HCT116 (cell line): ENCODE results near the gene CCDC38. TPM values are rescaled to one million over a fixed set of nuclear protein-coding genes. Genes with fewer than 3 reads are reported as not detected.
A peak's percentile ranks its signal among the peaks of the same experiment; 100 is the strongest.

Source experiments
- ATAC-seq: fragments of 200-7000 bp; cut with Tn5 transposase; 2 replicates; pipeline ENCODE4 v1.9.1; 2020; ENCODE audit warnings: mild to moderate bottlenecking, moderate library complexity
- BruUV-seq: library from RNA; stranded (reverse); fragments of 400-500 nt; replicated peaks from 2 replicates; lab custom pipeline; 2021; lab: Mats Ljungman, UMichigan
- CTCF ChIA-PET: fragments of 300-600 bp; sonication (Branson Sonifier 250); formaldehyde crosslinking; loops from one replicate; lab custom pipeline; 2021; ENCODE audit warnings: antibody characterized with exemption; lab: Charles Lee
- POLR2A ChIA-PET: fragments of 300-600, 350-600 bp; sonication (Branson Sonifier 250); formaldehyde crosslinking; loops from one replicate; lab custom pipeline; 2021; ENCODE audit warnings: antibody characterized with exemption; lab: Charles Lee
- RAD21 ChIA-PET, 2 experiments: fragments of 300-600 bp; sonication (Branson Sonifier 250); formaldehyde crosslinking; loops; one replicate each; lab custom pipeline; 2023; ENCODE audit warnings: low total read pairs in 2 of 2; ENCODE audit not compliant: uncharacterized antibody in 2 of 2, unreplicated experiment in 2 of 2, low non-redundant PET in 1 of 2; lab: Charles Lee
- DNase-seq: peaks from one replicate; pipeline ENCODE4 v3.0.0-alpha.2; 2010; ENCODE audit warnings: low read depth, low spot score
- H2AFZ ChIP-seq: fragments of 200-600 bp; shearing (Covaris generic), sonication (generic); 2 replicates; pipeline ENCODE4 v1.6.1; 2017; ENCODE audit warnings: low read depth, mixed run types, mixed read lengths, antibody characterized with exemption, low read length; ENCODE audit not compliant: poor library complexity, severe bottlenecking
- H3K27ac ChIP-seq: 2 replicates; pipeline ENCODE4 v1.5.1; 2012; ENCODE audit warnings: low read depth, low read length
- H3K27me3 ChIP-seq: fragments of 200-600 bp; sonication (generic); 2 replicates; pipeline ENCODE4 v1.6.1; 2016; ENCODE audit warnings: mixed run types, low read length, mixed read lengths; ENCODE audit not compliant: insufficient read depth
- H3K36me3 ChIP-seq, 2 experiments: fragments of 200-500 bp in 1 of 2; fragments of 200-600 bp in 1 of 2; sonication (Bioruptor generic) in 1 of 2; sonication (generic) in 1 of 2; 2 replicates each; pipeline versions ENCODE4 v1.5.1 to v1.6.1; 2014 to 2016; ENCODE audit warnings: low read length in 2 of 2, inconsistent platforms in 1 of 2, mixed read lengths in 1 of 2, mixed run types in 1 of 2; ENCODE audit not compliant: insufficient read depth in 2 of 2, control insufficient read depth in 1 of 2
- H3K4me1 ChIP-seq, 2 experiments: fragments of 200-600 bp in 1 of 2; sonication (generic) in 1 of 2; 2 replicates each; pipeline versions ENCODE4 v1.5.1 to v1.6.1; 2012 to 2017; ENCODE audit warnings: low read length in 2 of 2, inconsistent platforms in 1 of 2, mild to moderate bottlenecking in 1 of 2, mixed read lengths in 1 of 2, mixed run types in 1 of 2, moderate library complexity in 1 of 2; ENCODE audit not compliant: insufficient read depth in 2 of 2, control insufficient read depth in 1 of 2
- H3K4me2 ChIP-seq: fragments of 200-600 bp; sonication (generic); 2 replicates; pipeline ENCODE4 v1.6.1; 2017; ENCODE audit warnings: mixed run types, low read length, mixed read lengths
- H3K4me3 ChIP-seq, 2 experiments: fragments of 200-600 bp in 1 of 2; sonication (generic) in 1 of 2; replicated peaks in 1 of 2; 2 replicates each; pipeline ENCODE4 v1.5.1; 2011 to 2016; ENCODE audit warnings: low read length in 2 of 2, control low read depth in 1 of 2, low read depth in 1 of 2, mild to moderate bottlenecking in 1 of 2, mixed read lengths in 1 of 2, mixed run types in 1 of 2
- H3K79me2 ChIP-seq: fragments of 200-600 bp; sonication (generic); 2 replicates; pipeline ENCODE4 v1.6.1; 2017; ENCODE audit warnings: mild to moderate bottlenecking, mixed run types, low read length, moderate library complexity, mixed read lengths; ENCODE audit not compliant: insufficient read depth
- H3K9ac ChIP-seq: fragments of 200-600 bp; sonication (generic); 2 replicates; pipeline ENCODE4 v1.6.1; 2016; ENCODE audit warnings: low read length, mixed read lengths
- H3K9me2 ChIP-seq: fragments of 200-600 bp; sonication (generic), shearing (Covaris generic); 2 replicates; pipeline ENCODE4 v1.6.1; 2017; ENCODE audit warnings: mixed run types, mild to moderate bottlenecking, moderate library complexity; ENCODE audit not compliant: insufficient read depth
- H3K9me3 ChIP-seq, 2 experiments: fragments of 200-500 bp in 1 of 2; fragments of 200-600 bp in 1 of 2; sonication (Bioruptor generic) in 1 of 2; sonication (generic) in 1 of 2; 2 replicates each; pipeline ENCODE4 v1.6.1; 2014 to 2017; ENCODE audit warnings: low read length in 2 of 2, mixed read lengths in 2 of 2, inconsistent platforms in 1 of 2, low read depth in 1 of 2, mild to moderate bottlenecking in 1 of 2, mixed run types in 1 of 2, moderate library complexity in 1 of 2; ENCODE audit not compliant: control insufficient read depth in 1 of 2, insufficient read depth in 1 of 2
- H4K20me1 ChIP-seq: fragments of 200-600 bp; sonication (generic), shearing (Covaris generic); 2 replicates; pipeline ENCODE4 v1.6.1; 2017; ENCODE audit warnings: mixed run types, mild to moderate bottlenecking, moderate library complexity; ENCODE audit not compliant: insufficient read depth
- CEBPB ChIP-seq: IDR thresholded peaks from 2 replicates; pipeline ENCODE4 v1.6.1; 2012; ENCODE audit warnings: low read depth
- ELF1 ChIP-seq: IDR thresholded peaks from 2 replicates; pipeline ENCODE4 v1.6.1; 2012; ENCODE audit warnings: low read depth, borderline replicate concordance
- EZH2 ChIP-seq: fragments of 200-600 bp; sonication (generic); IDR thresholded peaks from 2 replicates; pipeline ENCODE4 v1.6.1; 2017; ENCODE audit warnings: antibody characterized with exemption, mixed run types
- EZH2phosphoT487 ChIP-seq: fragments of 200-600 bp; IDR thresholded peaks from 2 replicates; pipeline ENCODE4 v1.6.1; 2018; ENCODE audit warnings: antibody characterized with exemption, borderline replicate concordance
- JUND ChIP-seq: IDR thresholded peaks from 2 replicates; pipeline ENCODE4 v1.6.1; 2012
- POLR2A ChIP-seq: IDR thresholded peaks from 2 replicates; pipeline ENCODE4 v1.7.0; 2011; ENCODE audit warnings: borderline replicate concordance; ENCODE audit not compliant: insufficient read depth, insufficient read length; ENCODE audit errors: extremely low read depth
- POLR2AphosphoS5 ChIP-seq: IDR thresholded peaks from 2 replicates; pipeline ENCODE4 v1.6.1; 2011; ENCODE audit warnings: mild to moderate bottlenecking, low read depth, low read length, moderate library complexity
- SIN3A ChIP-seq: IDR thresholded peaks from 2 replicates; pipeline ENCODE4 v1.6.1; 2012; ENCODE audit warnings: low read depth
- SP1 ChIP-seq: IDR thresholded peaks from 2 replicates; pipeline ENCODE4 v1.6.1; 2012; ENCODE audit warnings: low read depth
- SRF ChIP-seq: IDR thresholded peaks from 2 replicates; pipeline ENCODE4 v1.6.1; 2012; ENCODE audit warnings: low read depth
- TCF7L2 ChIP-seq: IDR thresholded peaks from 2 replicates; pipeline ENCODE4 v1.7.0; 2011; ENCODE audit warnings: borderline replicate concordance, inconsistent platforms; ENCODE audit not compliant: insufficient read depth, insufficient read length; ENCODE audit errors: extremely low read depth
- YY1 ChIP-seq: IDR thresholded peaks from 2 replicates; pipeline ENCODE4 v1.6.1; 2011; ENCODE audit warnings: low read length, low read depth, moderate library complexity, mild to moderate bottlenecking; ENCODE audit not compliant: insufficient replicate concordance; ENCODE audit errors: extremely low read depth
- ZFX ChIP-seq: fragments of 450-650 bp; IDR thresholded peaks from 2 replicates; pipeline ENCODE4 v1.6.1; 2017
- ZNF274 ChIP-seq: fragments of 200-500 bp; sonication (Bioruptor generic); IDR thresholded peaks from 2 replicates; pipeline ENCODE4 v1.6.1; 2014; ENCODE audit warnings: mild to moderate bottlenecking, low read depth, low read length, inconsistent platforms
- intact Hi-C: fragments of 100-400 bp; cut with micrococcal nuclease; formaldehyde crosslinking; loops from 2 replicates; pipeline ENCODE4 v1.10.0; 2022
- total RNA-seq: library from RNA; stranded (reverse); gene quantifications from one replicate; pipeline ENCODE4 v1.2.1, GENCODE V29; 2021; ENCODE audit not compliant: unreplicated experiment
- TF ChIP-seq, protein P1 (sequence below): IDR thresholded peaks from 2 replicates; pipeline ENCODE4 v1.6.1; 2012
- TF ChIP-seq, protein P2 (sequence below): IDR thresholded peaks from 2 replicates; pipeline ENCODE4 v1.6.1; 2012
- TF ChIP-seq, protein P3 (sequence below): IDR thresholded peaks from 2 replicates; pipeline ENCODE4 v1.6.1; 2011; ENCODE audit warnings: mild to moderate bottlenecking, low read length, moderate library complexity; ENCODE audit not compliant: insufficient replicate concordance; ENCODE audit errors: extremely low read depth
- TF ChIP-seq, protein P4 (sequence below): IDR thresholded peaks from 2 replicates; pipeline ENCODE4 v1.6.1; 2012; ENCODE audit warnings: low read depth
- TF ChIP-seq, protein P5 (sequence below), 3 experiments: fragments of 200-600 bp in 1 of 3; sonication (generic) in 1 of 3; IDR thresholded peaks in 2 of 3; conservative IDR thresholded peaks in 1 of 3; 2 replicates each; pipeline ENCODE4 v1.5.1; 2012 to 2017; ENCODE audit warnings: low read depth in 2 of 3, low read length in 2 of 3, antibody characterized with exemption in 1 of 3, borderline replicate concordance in 1 of 3, control low read depth in 1 of 3, mild to moderate bottlenecking in 1 of 3, mixed read lengths in 1 of 3, mixed run types in 1 of 3, moderate library complexity in 1 of 3; ENCODE audit not compliant: insufficient read depth in 1 of 3

CCDC38 gene
- total RNA-seq, 1 experiment from 2014 or later, result 0.27 TPM

DNA sequence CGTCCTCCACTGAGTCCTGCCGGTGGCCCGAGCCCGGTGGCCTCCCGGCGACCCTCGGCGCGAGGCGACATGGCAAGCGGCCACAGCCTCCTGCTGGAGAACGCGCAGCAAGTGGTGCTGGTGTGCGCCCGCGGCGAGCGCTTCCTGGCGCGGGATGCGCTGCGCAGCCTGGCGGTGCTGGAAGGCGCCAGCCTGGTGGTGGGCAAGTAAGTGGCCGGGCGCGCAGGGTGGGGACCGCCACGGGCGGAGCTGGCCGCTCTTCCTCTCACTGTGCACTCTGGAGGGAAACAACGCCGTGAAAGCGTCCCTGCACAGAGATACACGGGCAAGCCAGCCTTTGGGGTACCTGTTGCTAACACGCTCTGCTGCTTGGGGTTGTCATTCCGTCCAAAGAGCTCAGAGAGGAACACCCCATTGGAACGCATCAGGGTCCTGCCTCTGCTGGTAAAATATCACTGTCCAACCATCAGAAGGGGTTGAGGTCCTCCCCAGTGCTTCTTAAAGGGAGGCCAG lies 972 bp upstream of the CCDC38 start, which contains the start of gene AMDHD1:
TSS of gene AMDHD1 (plus strand) at position 2 of the 513 bp plus-strand sequence. CDS start at position 70, 68 bp downstream.
- ATAC-seq (peak; percentile 76), DNase-seq (peak; percentile 40)
- Histone ChIP-seq H3K9ac (peak within 1 kb of the TSS; percentile 81), H3K27ac (peak within 1 kb of the TSS; percentile 80), H3K9me3 (no peaks in the 10 kb centered on the region), H3K4me1 (peaks cover 4 to 8% of the 10 kb centered on the region in 2 experiments; a peak in 3 of 4 replicates), H3K79me2 (no peaks in the 10 kb centered on the region), H3K9me2 (no peaks in the 10 kb centered on the region), H2AFZ (peak within 1 kb of the TSS; percentile 99), H3K4me2 (peak within 1 kb of the TSS; percentile 91), H3K4me3 (peak within 1 kb of the TSS; percentile 76 to 89), H3K36me3 (no peaks in the 10 kb centered on the region), H4K20me1 (no peaks in the 10 kb centered on the region), H3K27me3 (0 out of 2 replicates have a peak, but pooled peaks cover 6% of the 10 kb centered on the region)
- no TSS peak for BruUV-seq
- ChIA-PET POLR2A (interaction anchor here (0.7 to 2.5 kb wide), 3 partner anchors 11 to 536 kb away, joined by 3 to 11 read pairs (median 4); no protein-coding TSS in a partner anchor), CTCF (interaction anchor here (1.3 to 1.5 kb wide), 2 partner anchors 10 to 25 kb away, joined by 4 to 8 read pairs; no protein-coding TSS in a partner anchor), RAD21 (no interaction called here)
- intact Hi-C loops, result no loop called here
- no peak for TF ChIP-seq ELF1
- no peak for TF ChIP-seq SRF
- no peak for TF ChIP-seq POLR2A
- no peak for TF ChIP-seq TCF7L2
- TF ChIP-seq, protein P1, sequence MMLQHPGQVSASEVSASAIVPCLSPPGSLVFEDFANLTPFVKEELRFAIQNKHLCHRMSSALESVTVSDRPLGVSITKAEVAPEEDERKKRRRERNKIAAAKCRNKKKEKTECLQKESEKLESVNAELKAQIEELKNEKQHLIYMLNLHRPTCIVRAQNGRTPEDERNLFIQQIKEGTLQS, result no peak
- no peak for TF ChIP-seq JUND
- TF ChIP-seq SP1, result no peak
- no peak for TF ChIP-seq ZFX
- TF ChIP-seq, protein P2, sequence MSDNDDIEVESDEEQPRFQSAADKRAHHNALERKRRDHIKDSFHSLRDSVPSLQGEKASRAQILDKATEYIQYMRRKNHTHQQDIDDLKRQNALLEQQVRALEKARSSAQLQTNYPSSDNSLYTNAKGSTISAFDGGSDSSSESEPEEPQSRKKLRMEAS, result peak; percentile 45; the same call in 1 of the 2 replicates
- no peak; the same call in 1 of the 2 replicates for TF ChIP-seq POLR2AphosphoS5
- no peak for TF ChIP-seq ZNF274
- no peak for TF ChIP-seq EZH2phosphoT487
- TF ChIP-seq EZH2, result no peak
- peak; percentile 38; the same call in 1 of the 2 replicates for TF ChIP-seq SIN3A
- no peak for TF ChIP-seq CEBPB
- peak; percentile 36 for TF ChIP-seq YY1
- TF ChIP-seq, protein P3, sequence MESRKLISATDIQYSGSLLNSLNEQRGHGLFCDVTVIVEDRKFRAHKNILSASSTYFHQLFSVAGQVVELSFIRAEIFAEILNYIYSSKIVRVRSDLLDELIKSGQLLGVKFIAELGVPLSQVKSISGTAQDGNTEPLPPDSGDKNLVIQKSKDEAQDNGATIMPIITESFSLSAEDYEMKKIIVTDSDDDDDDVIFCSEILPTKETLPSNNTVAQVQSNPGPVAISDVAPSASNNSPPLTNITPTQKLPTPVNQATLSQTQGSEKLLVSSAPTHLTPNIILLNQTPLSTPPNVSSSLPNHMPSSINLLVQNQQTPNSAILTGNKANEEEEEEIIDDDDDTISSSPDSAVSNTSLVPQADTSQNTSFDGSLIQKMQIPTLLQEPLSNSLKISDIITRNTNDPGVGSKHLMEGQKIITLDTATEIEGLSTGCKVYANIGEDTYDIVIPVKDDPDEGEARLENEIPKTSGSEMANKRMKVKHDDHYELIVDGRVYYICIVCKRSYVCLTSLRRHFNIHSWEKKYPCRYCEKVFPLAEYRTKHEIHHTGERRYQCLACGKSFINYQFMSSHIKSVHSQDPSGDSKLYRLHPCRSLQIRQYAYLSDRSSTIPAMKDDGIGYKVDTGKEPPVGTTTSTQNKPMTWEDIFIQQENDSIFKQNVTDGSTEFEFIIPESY, result no peak
- TF ChIP-seq, protein P4, sequence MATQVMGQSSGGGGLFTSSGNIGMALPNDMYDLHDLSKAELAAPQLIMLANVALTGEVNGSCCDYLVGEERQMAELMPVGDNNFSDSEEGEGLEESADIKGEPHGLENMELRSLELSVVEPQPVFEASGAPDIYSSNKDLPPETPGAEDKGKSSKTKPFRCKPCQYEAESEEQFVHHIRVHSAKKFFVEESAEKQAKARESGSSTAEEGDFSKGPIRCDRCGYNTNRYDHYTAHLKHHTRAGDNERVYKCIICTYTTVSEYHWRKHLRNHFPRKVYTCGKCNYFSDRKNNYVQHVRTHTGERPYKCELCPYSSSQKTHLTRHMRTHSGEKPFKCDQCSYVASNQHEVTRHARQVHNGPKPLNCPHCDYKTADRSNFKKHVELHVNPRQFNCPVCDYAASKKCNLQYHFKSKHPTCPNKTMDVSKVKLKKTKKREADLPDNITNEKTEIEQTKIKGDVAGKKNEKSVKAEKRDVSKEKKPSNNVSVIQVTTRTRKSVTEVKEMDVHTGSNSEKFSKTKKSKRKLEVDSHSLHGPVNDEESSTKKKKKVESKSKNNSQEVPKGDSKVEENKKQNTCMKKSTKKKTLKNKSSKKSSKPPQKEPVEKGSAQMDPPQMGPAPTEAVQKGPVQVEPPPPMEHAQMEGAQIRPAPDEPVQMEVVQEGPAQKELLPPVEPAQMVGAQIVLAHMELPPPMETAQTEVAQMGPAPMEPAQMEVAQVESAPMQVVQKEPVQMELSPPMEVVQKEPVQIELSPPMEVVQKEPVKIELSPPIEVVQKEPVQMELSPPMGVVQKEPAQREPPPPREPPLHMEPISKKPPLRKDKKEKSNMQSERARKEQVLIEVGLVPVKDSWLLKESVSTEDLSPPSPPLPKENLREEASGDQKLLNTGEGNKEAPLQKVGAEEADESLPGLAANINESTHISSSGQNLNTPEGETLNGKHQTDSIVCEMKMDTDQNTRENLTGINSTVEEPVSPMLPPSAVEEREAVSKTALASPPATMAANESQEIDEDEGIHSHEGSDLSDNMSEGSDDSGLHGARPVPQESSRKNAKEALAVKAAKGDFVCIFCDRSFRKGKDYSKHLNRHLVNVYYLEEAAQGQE, result no peak
- TF ChIP-seq, protein P5, sequence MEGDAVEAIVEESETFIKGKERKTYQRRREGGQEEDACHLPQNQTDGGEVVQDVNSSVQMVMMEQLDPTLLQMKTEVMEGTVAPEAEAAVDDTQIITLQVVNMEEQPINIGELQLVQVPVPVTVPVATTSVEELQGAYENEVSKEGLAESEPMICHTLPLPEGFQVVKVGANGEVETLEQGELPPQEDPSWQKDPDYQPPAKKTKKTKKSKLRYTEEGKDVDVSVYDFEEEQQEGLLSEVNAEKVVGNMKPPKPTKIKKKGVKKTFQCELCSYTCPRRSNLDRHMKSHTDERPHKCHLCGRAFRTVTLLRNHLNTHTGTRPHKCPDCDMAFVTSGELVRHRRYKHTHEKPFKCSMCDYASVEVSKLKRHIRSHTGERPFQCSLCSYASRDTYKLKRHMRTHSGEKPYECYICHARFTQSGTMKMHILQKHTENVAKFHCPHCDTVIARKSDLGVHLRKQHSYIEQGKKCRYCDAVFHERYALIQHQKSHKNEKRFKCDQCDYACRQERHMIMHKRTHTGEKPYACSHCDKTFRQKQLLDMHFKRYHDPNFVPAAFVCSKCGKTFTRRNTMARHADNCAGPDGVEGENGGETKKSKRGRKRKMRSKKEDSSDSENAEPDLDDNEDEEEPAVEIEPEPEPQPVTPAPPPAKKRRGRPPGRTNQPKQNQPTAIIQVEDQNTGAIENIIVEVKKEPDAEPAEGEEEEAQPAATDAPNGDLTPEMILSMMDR (IDR thresholded peaks at IDR 0.05 in 2 of 3, conservative IDR thresholded peaks at IDR 0.05 in 1 of 3; ENCODE audit: borderline replicate concordance in 1 of 3, insufficient read depth in 1 of 3, low read depth in 2 of 3, low read length in 2 of 3), result peak in 2 of 3 experiments; percentile 31 to 40; a peak in 4 of 6 replicates
